AG04450 (cell line): ENCODE data around the gene ABHD12. TPM values are rescaled to one million over a fixed set of nuclear protein-coding genes. Genes with fewer than 3 reads are reported as not detected.

Source experiments
- CTCF ChIA-PET: fragments of 300-600, 350-600 bp; formaldehyde crosslinking; extraction: SDS; loops from one replicate; lab custom pipeline; 2022; ENCODE audit warnings: antibody characterized with exemption, inconsistent platforms; lab: Charles Lee
- POLR2A ChIA-PET: fragments of 350-600 bp; formaldehyde crosslinking; extraction: SDS; loops from one replicate; lab custom pipeline; 2021; ENCODE audit warnings: antibody characterized with exemption, inconsistent platforms; lab: Yijun Ruan, JAX
- DNase-seq: peaks from one replicate; pipeline ENCODE4 v3.0.0-alpha.2; 2011; ENCODE audit warnings: low read depth, low spot score
- H3K27ac ChIP-seq: one replicate; pipeline ENCODE4 v1.5.1; 2012; ENCODE audit warnings: low read depth, low read length, control low read depth
- H3K27me3 ChIP-seq: one replicate; pipeline ENCODE4 v1.6.0; 2012; ENCODE audit warnings: low read length; ENCODE audit not compliant: control insufficient read depth, insufficient read depth
- H3K4me3 ChIP-seq: 2 replicates; pipeline ENCODE4 v1.5.1; 2011; ENCODE audit warnings: mild to moderate bottlenecking, low read depth, low read length, control low read depth
- H3K9me3 ChIP-seq: 2 replicates; pipeline ENCODE4 v1.5.1; 2012; ENCODE audit warnings: low read length; ENCODE audit not compliant: control insufficient read depth, insufficient read depth
- CTCF ChIP-seq: IDR thresholded peaks from 2 replicates; pipeline ENCODE4 v1.5.1; 2011; ENCODE audit warnings: low read depth, low read length, control low read depth, inconsistent platforms
- polyA plus RNA-seq: library from polyadenylated mRNA; depleted of rRNA; stranded (reverse); fragments of >200 nt; gene quantifications from 2 replicates; pipeline ENCODE4 v1.2.3, GENCODE V29; 2011

ABHD12 gene
- polyA plus RNA-seq, 1 experiment: 33.6 TPM

- CTCF ChIA-PET: interaction anchor here (0.7 to 3.9 kb wide), 4 partner anchors 16 to 300 kb away, joined by 3 to 93 read pairs (median 8); no protein-coding TSS in a partner anchor
- Histone ChIP-seq H3K4me3 (no peak overlapping the region), H3K27ac (no peak overlapping the region), H3K9me3 (no peaks in the 10 kb centered on the region), H3K27me3 (no peaks in the 10 kb centered on the region)
- no peak for DNase-seq
- POLR2A ChIA-PET: interaction anchor here (0.5 kb wide), 1 partner anchor 34 kb away, joined by 3 read pairs; no protein-coding TSS in a partner anchor
- no peak for TF ChIP-seq CTCF
These were observed 97.1 kb downstream of the ABHD12 start for GRCh38 chr20:25293507-25293906.

- no peak for DNase-seq
- Histone ChIP-seq H3K9me3 (no peaks in the 10 kb centered on the region), H3K27ac (no peak overlapping the region), H3K27me3 (no peaks in the 10 kb centered on the region), H3K4me3 (no peak overlapping the region)
- POLR2A ChIA-PET: no interaction called here
- TF ChIP-seq CTCF: no peak
- CTCF ChIA-PET: interaction anchor here (3.9 kb wide), 1 partner anchor 107 kb away, joined by 93 read pairs; no protein-coding TSS in a partner anchor
These were observed 98.3 kb downstream of the ABHD12 start for GRCh38 chr20:25292176-25292891.

- H3K27me3 ChIP-seq: no peaks in the 10 kb centered on the region
- H3K4me3 ChIP-seq: no peak overlapping the region
- no peak overlapping the region for H3K27ac ChIP-seq
- H3K9me3 ChIP-seq: no peaks in the 10 kb centered on the region; the same call in 1 of the 2 replicates
- TF ChIP-seq CTCF: no peak
- ChIA-PET POLR2A (no interaction called here), CTCF (no interaction called here)
- no peak for DNase-seq
These were observed 99.1 kb downstream of the ABHD12 start for GRCh38 chr20:25291432-25292133.

- no peak for DNase-seq
- no peaks in the 10 kb centered on the region for H3K27me3 ChIP-seq
- H3K9me3 ChIP-seq: no peaks in the 10 kb centered on the region; the same call in 1 of the 2 replicates
- POLR2A ChIA-PET: no interaction called here
- CTCF ChIA-PET: no interaction called here
- no peak for TF ChIP-seq CTCF
- H3K27ac ChIP-seq: no peak overlapping the region
- H3K4me3 ChIP-seq: no peak overlapping the region
These were observed 99.8 kb downstream of the ABHD12 start for GRCh38 chr20:25290646-25291431.
